Aorta (tissue), 5 donors: ENCODE results near the gene IMPDH1. TPM values are rescaled to one million over a fixed set of nuclear protein-coding genes. Genes with fewer than 3 reads are reported as not detected.

Source experiments
- ATAC-seq: fragments of 200-7000 bp; cut with Tn5 transposase; one replicate; pipeline ENCODE4 v1.9.1; 2022; ENCODE audit warnings: moderate library complexity; ENCODE audit not compliant: low FRiP score
- DNase-seq, 2 donors: peaks; one replicate each; pipeline ENCODE4 v3.0.0-alpha.2; 2020
- H3K27ac ChIP-seq, 2 donors: one replicate each; pipeline ENCODE4 v1.5.1; 2013; ENCODE audit warnings: low read length in 2 of 2, mild to moderate bottlenecking in 2 of 2, moderate library complexity in 2 of 2, control low read depth in 1 of 2, inconsistent platforms in 1 of 2, low read depth in 1 of 2
- H3K27me3 ChIP-seq, 2 donors: one replicate each; pipeline ENCODE4 v1.6.1; 2013; ENCODE audit warnings: control low read depth in 1 of 2, low read length in 1 of 2, mild to moderate bottlenecking in 1 of 2, moderate library complexity in 1 of 2; ENCODE audit not compliant: insufficient read depth in 2 of 2, control insufficient read depth in 1 of 2
- H3K36me3 ChIP-seq, 2 donors: one replicate each; pipeline ENCODE4 v1.6.1; 2013; ENCODE audit warnings: control low read depth in 1 of 2, low read length in 1 of 2, mild to moderate bottlenecking in 1 of 2; ENCODE audit not compliant: insufficient read depth in 2 of 2, control insufficient read depth in 1 of 2
- H3K4me1 ChIP-seq, 2 donors: one replicate each; pipeline ENCODE4 v1.6.1; 2013; ENCODE audit warnings: low read length in 2 of 2, control low read depth in 1 of 2, mild to moderate bottlenecking in 1 of 2, moderate library complexity in 1 of 2; ENCODE audit not compliant: insufficient read depth in 2 of 2, control insufficient read depth in 1 of 2
- H3K4me3 ChIP-seq, 2 donors: one replicate each; pipeline ENCODE4 v1.5.1; 2013; ENCODE audit warnings: low read length in 2 of 2, control low read depth in 1 of 2, mild to moderate bottlenecking in 1 of 2
- H3K9me3 ChIP-seq: one replicate; pipeline ENCODE4 v1.6.1; 2013; ENCODE audit warnings: mild to moderate bottlenecking, low read length; ENCODE audit not compliant: control insufficient read depth
- WGBS, 2 donors: extraction: QIAGEN DNeasy Blood & Tissue Kit; methylation state at CpG; one replicate each; pipeline ENCODE4 v1.1.7; 2013; 5-methylcytosine and 5-hydroxymethylcytosine counted together
- intact Hi-C, 2 donors: fragments of 100-400 bp; cut with DNase I; formaldehyde crosslinking; loops; one replicate each; pipeline versions ENCODE4 v1.14.2 to v1.15.0; 2022
- polyA plus RNA-seq, 2 donors: library from polyadenylated mRNA; stranded (reverse); fragments of 200-250 nt; gene quantifications; one replicate each; pipeline ENCODE4 v1.2.3, GENCODE V29; 2013
- total RNA-seq, 2 donors: library from RNA; stranded (reverse); fragmentation: NEBNext Ultra II Directional; extraction: Animal tissue kit (Norgen Biotek cat#: 25700); gene quantifications; one replicate each; pipeline ENCODE4 v1.2.1, GENCODE V29; 2021
- donor health status: healthy with polysubstance abuse.
- donor health status: Bipolar disorder and iron deficiency.
- donor health status: DM: no; HTN: no; CAD: no.
- donor health status: DM: no; HTN: no; CAD: no.
- donor health status: DM: yes; HTN: yes; CAD: no.

The IMPDH1 gene
- total and polyA plus RNA-seq, 4 donors = 21.0 to 60.1 (median 40.8) TPM

DNA sequence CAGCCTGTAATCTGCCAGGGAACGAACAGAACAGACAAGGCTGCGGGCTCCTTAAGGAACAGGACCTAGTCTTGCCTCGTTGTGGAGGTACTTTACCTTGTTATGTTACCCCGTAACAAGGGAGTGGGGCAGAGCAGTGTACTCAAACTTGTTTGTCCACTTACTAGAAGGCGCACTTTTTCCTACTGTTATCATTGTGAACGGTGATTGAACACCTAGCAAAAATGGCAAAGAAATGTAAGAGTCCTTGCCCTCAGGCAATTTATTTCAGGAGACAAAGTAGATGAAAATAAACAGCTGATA is 620 bp upstream of the IMPDH1 start:
- H3K9me3 ChIP-seq = no peaks in the 10 kb centered on the region
- ATAC-seq = no peak
- intact Hi-C loops = no loop called here
- peak overlapping the region in 1 of 2 donors; percentile 86 for H3K27ac ChIP-seq
- H3K27me3 ChIP-seq = no peaks in the 10 kb centered on the region
- WGBS, 2 donors = 2 to 3% methylated on average over 6 of the region's 6 CpGs
- no peaks in the 10 kb centered on the region for H3K4me1 ChIP-seq
- no peaks in the 10 kb centered on the region for H3K36me3 ChIP-seq
- H3K4me3 ChIP-seq = peak overlapping the region; percentile 47 to 56
- no peak for DNase-seq

DNA sequence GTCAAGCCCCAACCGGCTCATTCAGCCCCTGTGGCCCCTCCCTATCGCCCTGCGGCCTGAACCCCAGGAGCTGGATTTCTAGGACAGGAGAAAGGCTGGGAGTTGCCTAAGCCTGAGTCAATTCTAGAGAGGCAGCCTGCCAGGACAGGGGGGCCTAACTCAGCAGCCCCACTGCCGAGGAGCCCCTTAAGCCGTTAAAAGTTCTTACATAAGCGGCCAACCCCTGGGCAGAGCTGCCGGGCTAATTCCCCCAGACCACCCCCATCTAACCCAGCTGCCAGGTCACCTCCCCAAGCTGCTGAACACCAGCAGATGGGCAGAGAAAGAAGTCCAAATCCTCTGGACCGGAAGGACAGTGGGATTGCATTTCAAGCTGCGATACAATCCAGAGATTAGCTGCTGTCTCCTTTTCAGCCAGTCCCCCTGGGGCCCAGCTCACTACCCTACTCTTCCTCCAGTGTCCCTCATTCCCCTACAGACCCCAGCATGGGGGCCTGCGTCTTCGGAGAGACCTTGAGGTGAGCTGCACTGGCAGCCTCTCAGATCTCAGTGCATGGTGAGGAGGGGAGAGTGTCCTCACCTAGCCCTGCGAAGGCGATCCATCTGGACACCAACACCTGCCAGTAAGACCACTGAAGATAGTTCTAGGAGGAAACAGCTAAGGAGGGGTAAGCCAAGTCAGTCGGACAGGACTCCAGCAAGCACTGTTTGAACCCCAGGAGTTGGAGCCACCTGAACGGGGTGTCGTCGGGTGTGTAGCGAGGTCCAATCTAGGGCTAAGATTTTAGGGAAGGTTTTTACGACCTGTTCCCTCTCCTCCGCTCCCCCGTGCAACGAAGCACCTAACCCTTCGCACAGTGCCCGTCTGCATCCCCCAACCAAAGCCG is 830 bp downstream of the IMPDH1 start:
- 52 to 53% methylated on average over 25 of the region's 25 CpGs for WGBS, 2 donors
- DNase-seq = peak in 1 of 2 donors; percentile 59

GRCh38 chr7:128407751-128408708 is 1.8 kb downstream of the IMPDH1 start:
- Histone ChIP-seq H3K27ac (no peak overlapping the region), H3K9me3 (no peaks in the 10 kb centered on the region), H3K27me3 (no peaks in the 10 kb centered on the region), H3K4me1 (no peaks in the 10 kb centered on the region), H3K4me3 (no peak overlapping the region), H3K36me3 (no peaks in the 10 kb centered on the region)
- ATAC-seq (no peak), DNase-seq (no peak)
- 84 to 89% methylated on average over 11 of the region's 11 CpGs for WGBS, 2 donors
- intact Hi-C loops = no loop called here

More for the DNA sequence above, 830 bp downstream of the IMPDH1 start:
- Histone ChIP-seq H3K4me3 (peak overlapping the region; percentile 47 to 56), H3K9me3 (no peaks in the 10 kb centered on the region), H3K27ac (peak overlapping the region in 1 of 2 donors; percentile 9), H3K27me3 (no peaks in the 10 kb centered on the region), H3K4me1 (no peaks in the 10 kb centered on the region), H3K36me3 (no peaks in the 10 kb centered on the region)
- intact Hi-C loops = no loop called here
- peak; percentile 5 for ATAC-seq

GRCh38 chr7:128407233-128407589 is 2.6 kb downstream of the IMPDH1 start:
- Histone ChIP-seq H3K4me3 (no peak overlapping the region), H3K4me1 (no peaks in the 10 kb centered on the region), H3K36me3 (no peaks in the 10 kb centered on the region), H3K27ac (no peak overlapping the region), H3K9me3 (no peaks in the 10 kb centered on the region), H3K27me3 (no peaks in the 10 kb centered on the region)
- intact Hi-C loops = no loop called here
- DNase-seq (peak in 1 of 2 donors; percentile 51), ATAC-seq (no peak)
- WGBS, 2 donors = 82 to 86% methylated on average over 7 of the region's 7 CpGs

GRCh38 chr7:128406314-128407232 is 3.2 kb downstream of the IMPDH1 start:
- Histone ChIP-seq H3K36me3 (no peaks in the 10 kb centered on the region), H3K9me3 (no peaks in the 10 kb centered on the region), H3K4me3 (peak overlapping the region in 1 of 2 donors; percentile 31), H3K27me3 (no peaks in the 10 kb centered on the region), H3K27ac (no peak overlapping the region), H3K4me1 (no peaks in the 10 kb centered on the region)
- ATAC-seq = no peak
- 53 to 67% methylated on average over 15 to 17 of the region's 17 CpGs for WGBS, 2 donors
- intact Hi-C loops = no loop called here
- peak in 1 of 2 donors; percentile 40 for DNase-seq

- Histone ChIP-seq H3K36me3 (peaks cover 0 to 1% of the 10 kb centered on the region in 2 donors), H3K4me3 (peak overlapping the region; percentile 7 to 31), H3K4me1 (no peaks in the 10 kb centered on the region), H3K27me3 (no peaks in the 10 kb centered on the region), H3K27ac (no peak overlapping the region), H3K9me3 (no peaks in the 10 kb centered on the region)
- DNase-seq (peak; percentile 62 to 87), ATAC-seq (no peak)
- intact Hi-C loops = no loop called here
- WGBS, 2 donors = 0 to 1% methylated on average over 70 to 107 of the region's 107 CpGs
Measured at GRCh38 chr7:128405471-128406313, 4.1 kb downstream of the IMPDH1 start.

DNA sequence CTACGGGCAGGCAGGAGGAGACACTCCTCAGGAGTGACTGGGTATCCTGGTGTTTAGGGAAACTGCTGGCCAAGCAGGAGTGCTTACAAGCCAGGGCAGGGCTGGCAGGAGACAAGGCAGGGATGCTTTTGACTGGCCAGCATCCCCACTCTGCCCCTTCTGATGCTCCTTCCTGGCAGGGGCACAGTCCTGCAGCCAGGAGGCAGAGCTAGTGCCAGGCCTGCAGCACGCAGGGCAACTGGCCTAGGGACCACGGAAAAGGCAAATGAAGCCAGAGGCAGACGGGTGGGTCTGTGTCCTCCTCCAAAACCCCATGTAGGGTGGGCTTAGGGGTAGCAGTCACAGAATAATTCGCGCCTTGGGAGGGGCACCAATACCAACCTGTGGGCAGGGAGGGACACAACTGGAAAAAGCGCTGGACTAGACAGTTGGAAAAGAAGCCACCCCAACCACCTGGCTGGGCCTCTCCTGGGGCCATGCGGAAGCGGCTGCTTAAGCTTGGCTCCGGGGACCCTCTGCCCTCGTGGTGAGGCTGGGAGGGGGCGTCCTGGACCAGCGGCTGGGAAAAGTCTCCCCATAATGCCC is 4.8 kb downstream of the IMPDH1 start:
- H3K27ac ChIP-seq = no peak overlapping the region
- no peaks in the 10 kb centered on the region for H3K9me3 ChIP-seq
- ATAC-seq (no peak), DNase-seq (peak; percentile 28 to 43)
- WGBS, 2 donors = 32 to 33% methylated on average over 13 of the region's 13 CpGs
- no peaks in the 10 kb centered on the region for H3K27me3 ChIP-seq
- intact Hi-C loops = no loop called here
- no peaks in the 10 kb centered on the region for H3K4me1 ChIP-seq
- peaks cover 0 to 1% of the 10 kb centered on the region in 2 donors for H3K36me3 ChIP-seq
- H3K4me3 ChIP-seq = peak overlapping the region; percentile 7 to 31
